K562 (cell line): Measurements from ENCODE around the gene DLGAP1. TPM values are rescaled to one million over a fixed set of nuclear protein-coding genes. Genes with fewer than 3 reads are reported as not detected.

Experiments
- CREB1 ChIP-seq, 2 experiments: sonication (generic) in 1 of 2; formaldehyde crosslinking in 1 of 2; IDR thresholded peaks; 2 replicates each; pipeline versions ENCODE4 v1.6.1 to v1.8.0; 2012 to 2022; ENCODE audit warnings: inconsistent platforms in 1 of 2, mild to moderate bottlenecking in 1 of 2, missing genetic modification reagents in 1 of 2, moderate library complexity in 1 of 2
- E2F5 ChIP-seq: sonication (generic); formaldehyde crosslinking; IDR thresholded peaks from 2 replicates; pipeline ENCODE4 v1.8.0; 2022; ENCODE audit warnings: mild to moderate bottlenecking, missing genetic modification reagents
- FOXM1 ChIP-seq, 2 experiments: fragments of 450-650 bp in 1 of 2; sonication (generic) in 1 of 2; formaldehyde crosslinking in 1 of 2; IDR thresholded peaks; 2 replicates each; pipeline versions ENCODE4 v1.6.1 to v1.9.0; 2017 to 2022; ENCODE audit warnings: low read depth in 2 of 2, mild to moderate bottlenecking in 2 of 2, missing genetic modification reagents in 1 of 2, moderate library complexity in 1 of 2
- IFI16 ChIP-seq: fragments of 250-450 bp; sonication (Bioruptor Pico); IDR thresholded peaks from 2 replicates; pipeline ENCODE4 v2.1.2; 2022; ENCODE audit warnings: mild to moderate bottlenecking, inconsistent platforms
- JUNB ChIP-seq: fragments of 450-650 bp; formaldehyde crosslinking; conservative IDR thresholded peaks from 2 replicates; pipeline ENCODE4 v1.4.0; 2020; ENCODE audit warnings: mild to moderate bottlenecking
- KAT8 ChIP-seq: fragments of 450-650 bp; IDR thresholded peaks from 2 replicates; pipeline ENCODE4 v1.6.1; 2016; ENCODE audit warnings: low read depth, mild to moderate bottlenecking
- MEF2D ChIP-seq: conservative IDR thresholded peaks from 2 replicates; pipeline ENCODE4 v1.6.1; 2016; ENCODE audit warnings: low read depth, missing genetic modification characterization, missing compliant biosample characterization
- NCOA2 ChIP-seq, 2 experiments: fragments of 450-650 bp; IDR thresholded peaks; 2 replicates each; pipeline ENCODE4 v1.6.1; 2018; ENCODE audit warnings: mild to moderate bottlenecking in 2 of 2, moderate library complexity in 1 of 2; ENCODE audit not compliant: partially characterized antibody in 2 of 2
- PYGO2 ChIP-seq: fragments of 450-650 bp; IDR thresholded peaks from 2 replicates; pipeline ENCODE4 v1.6.1; 2016; ENCODE audit warnings: mild to moderate bottlenecking, missing genetic modification characterization, moderate library complexity, missing compliant biosample characterization
- SAP30 ChIP-seq: fragments of 200-600 bp; sonication (generic); IDR thresholded peaks from 2 replicates; pipeline ENCODE4 v1.6.1; 2012; ENCODE audit warnings: borderline replicate concordance, low read depth, mild to moderate bottlenecking, moderate library complexity, low read length, control low read depth, inconsistent platforms; ENCODE audit not compliant: insufficient read depth, poor library complexity, severe bottlenecking
- TBL1XR1 ChIP-seq, 2 experiments: IDR thresholded peaks; 2 replicates each; pipeline ENCODE4 v1.6.1; 2012; ENCODE audit warnings: improper control_type of control experiment in 2 of 2, low read length in 2 of 2, mild to moderate bottlenecking in 1 of 2
- TEAD4 ChIP-seq, 2 experiments: sonication (generic) in 1 of 2; formaldehyde crosslinking in 1 of 2; IDR thresholded peaks; 2 replicates each; pipeline versions ENCODE4 v1.6.1 to v1.8.0; 2012 to 2022; ENCODE audit warnings: borderline replicate concordance in 1 of 2, inconsistent platforms in 1 of 2, low read length in 1 of 2, mild to moderate bottlenecking in 1 of 2, missing genetic modification reagents in 1 of 2
- THRB ChIP-seq: fragments of 450-650 bp; formaldehyde crosslinking; conservative IDR thresholded peaks from 2 replicates; pipeline ENCODE4 v1.4.0; 2022; ENCODE audit warnings: mild to moderate bottlenecking, missing genetic modification characterization
- ZBTB2 ChIP-seq: fragments of 450-650 bp; IDR thresholded peaks from 2 replicates; pipeline ENCODE4 v1.6.1; 2016; ENCODE audit warnings: antibody characterized with exemption
- ZBTB33 ChIP-seq: sonication (generic); formaldehyde crosslinking; IDR thresholded peaks from 2 replicates; pipeline ENCODE4 v1.8.1; 2023; ENCODE audit warnings: mild to moderate bottlenecking, missing genetic modification reagents
- ZFP36 ChIP-seq: fragments of 150-350 bp; IDR thresholded peaks from 2 replicates; pipeline ENCODE4 v1.6.1; 2018; ENCODE audit warnings: low read length, low read depth; ENCODE audit not compliant: partially characterized antibody
- ZNF121 ChIP-seq: sonication (generic); formaldehyde crosslinking; conservative IDR thresholded peaks from 2 replicates; pipeline ENCODE4 v1.8.0; 2022; ENCODE audit warnings: missing genetic modification reagents
- ZNF175 ChIP-seq: fragments of 200-800 bp; sonication (Bioruptor generic); IDR thresholded peaks from 2 replicates; pipeline ENCODE4 v1.6.1; 2016; ENCODE audit warnings: low read depth, mild to moderate bottlenecking, missing genetic modification characterization, missing compliant biosample characterization
- ZNF263 ChIP-seq: sonication (generic); formaldehyde crosslinking; IDR thresholded peaks from 2 replicates; pipeline ENCODE4 v1.8.0; 2022; ENCODE audit warnings: mild to moderate bottlenecking, missing genetic modification reagents, borderline replicate concordance
- ZNF830 ChIP-seq: fragments of 250-450 bp; sonication (Bioruptor Pico); IDR thresholded peaks from 2 replicates; pipeline ENCODE4 v1.5.0; 2021; ENCODE audit warnings: mild to moderate bottlenecking
- polyA plus RNA-seq, 8 experiments: library from polyadenylated mRNA; depleted of rRNA in 4 of 8; stranded (reverse) in 5 of 8; unstranded in 3 of 8; fragments of >200 nt; fragmentation: Nextera tagmentation in 2 of 8; fragmentation: Illumina TruSeq in 1 of 8; extraction: Ambion mirVana in 2 of 8; extraction: Trizol in 1 of 8; gene quantifications; 2 replicates each; pipeline versions ENCODE4 v1.2.1 to v1.2.3, GENCODE V29; 2011 to 2014; ENCODE audit warnings: inconsistent platforms in 1 of 8, missing spikeins in 1 of 8
- total RNA-seq, 7 experiments: library from RNA; depleted of rRNA in 6 of 7; stranded (reverse); fragments of >200 nt in 6 of 7; fragmentation: Illumina TruSeq in 2 of 7; extraction: Trizol in 2 of 7; gene quantifications; 2 replicates each; pipeline versions ENCODE4 v1.2.1 to v1.2.3, GENCODE V29; 2011 to 2021; ENCODE audit warnings: low replicate concordance in 1 of 7

The DLGAP1 gene
- total and polyA plus RNA-seq, 9 of the 15 experiments (the other 6 are each of a cell fraction or from before 2014, with no cell fraction given): 0.04 to 0.22 (median 0.08) TPM

GRCh38 chr18:3593904-3594759, 861.0 kb downstream of the DLGAP1 start (continued):
- no peak for TF ChIP-seq FOXM1 (IDR thresholded peaks at IDR 0.05; ENCODE audit: low read depth)
- no peak for TF ChIP-seq FOXM1 (CRISPR knock-in tag; IDR thresholded peaks at IDR 0.05; ENCODE audit: low read depth)
- peak; percentile 73 to 78 for TF ChIP-seq TBL1XR1 (IDR thresholded peaks at IDR 0.05; ENCODE audit: low read length in 2 of 2)
- TF ChIP-seq IFI16 (CRISPR knock-in tag): no peak
- TF ChIP-seq PYGO2: no peak
- no peak for TF ChIP-seq KAT8
- peak; percentile 38; the same call in 1 of the 2 replicates for TF ChIP-seq ZBTB33 (CRISPR knock-in tag)
- no peak for TF ChIP-seq NCOA2 (IDR thresholded peaks at IDR 0.05; ENCODE audit: partially characterized antibody in 2 of 2)
- TF ChIP-seq ZFP36: peak; percentile 17
- TF ChIP-seq ZNF830 (CRISPR knock-in tag): 0 out of 2 replicates have a peak, but pooled peaks have one; percentile 47
- no peak for TF ChIP-seq TEAD4 (IDR thresholded peaks at IDR 0.05; ENCODE audit: low read length)
- no peak for TF ChIP-seq TEAD4 (CRISPR knock-in tag; IDR thresholded peaks at IDR 0.05; ENCODE audit: borderline replicate concordance)
- TF ChIP-seq THRB (CRISPR knock-in tag): peak; percentile 79; the same call in 1 of the 2 replicates
- TF ChIP-seq ZNF175: no peak
- peak; percentile 19; the same call in 1 of the 2 replicates for TF ChIP-seq CREB1 (IDR thresholded peaks at IDR 0.05)
- no peak for TF ChIP-seq CREB1 (CRISPR knock-in tag; IDR thresholded peaks at IDR 0.05)
- TF ChIP-seq ZNF121 (CRISPR knock-in tag): no peak
- TF ChIP-seq E2F5 (CRISPR knock-in tag): peak; percentile 40; the same call in 1 of the 2 replicates
- no peak for TF ChIP-seq JUNB (CRISPR knock-in tag)
- no peak for TF ChIP-seq ZBTB2
- TF ChIP-seq ZNF263 (CRISPR knock-in tag): 0 out of 2 replicates have a peak, but pooled peaks have one; percentile 19
- no peak for TF ChIP-seq MEF2D
- peak; percentile 51 for TF ChIP-seq SAP30
